Neuronal stem cell (in vitro differentiated cells): ENCODE measurements around the gene AP2A1.

Experiments
- DNase-seq: peaks from one replicate; pipeline ENCODE4 v3.0.0-alpha.2; 2013; ENCODE audit warnings: low spot score
- H2AFZ ChIP-seq: one replicate; pipeline ENCODE4 v1.6.1; 2013; ENCODE audit warnings: mild to moderate bottlenecking, low read length, inconsistent platforms
- H2AK5ac ChIP-seq: 2 replicates; pipeline ENCODE4 v1.6.1; 2013; ENCODE audit warnings: low read depth, mild to moderate bottlenecking, inconsistent platforms, low read length, moderate library complexity, mixed read lengths
- H2BK120ac ChIP-seq: 2 replicates; pipeline ENCODE4 v1.6.1; 2013; ENCODE audit warnings: low read depth, mild to moderate bottlenecking, inconsistent platforms, low read length, moderate library complexity, mixed read lengths
- H2BK12ac ChIP-seq: one replicate; pipeline ENCODE4 v1.6.1; 2013; ENCODE audit warnings: low read length, inconsistent platforms
- H2BK15ac ChIP-seq: 2 replicates; pipeline ENCODE4 v1.6.1; 2013; ENCODE audit warnings: mild to moderate bottlenecking, low read length, inconsistent platforms, mixed read lengths
- H2BK5ac ChIP-seq: one replicate; pipeline ENCODE4 v1.6.1; 2013; ENCODE audit warnings: inconsistent platforms, mild to moderate bottlenecking, low read length, moderate library complexity
- H3K14ac ChIP-seq: one replicate; pipeline ENCODE4 v1.6.1; 2013; ENCODE audit warnings: low read length, inconsistent platforms
- H3K18ac ChIP-seq: 2 replicates; pipeline ENCODE4 v1.6.1; 2013; ENCODE audit warnings: low read length, inconsistent platforms
- H3K23ac ChIP-seq: 2 replicates; pipeline ENCODE4 v1.6.1; 2013; ENCODE audit warnings: low read depth, mild to moderate bottlenecking, mixed read lengths, low read length, inconsistent platforms; ENCODE audit not compliant: poor library complexity
- H3K27ac ChIP-seq: replicated peaks from 3 replicates; pipeline ENCODE4 v1.5.1; 2013; ENCODE audit warnings: low read length, inconsistent platforms
- H3K27me3 ChIP-seq, 3 experiments: 2 replicates each; pipeline ENCODE4 v1.6.1; 2013; ENCODE audit warnings: low read length in 3 of 3, mild to moderate bottlenecking in 2 of 3, inconsistent platforms in 1 of 3, low read depth in 1 of 3, mixed read lengths in 1 of 3, moderate library complexity in 1 of 3; ENCODE audit not compliant: control insufficient read depth in 3 of 3, insufficient read depth in 3 of 3
- H3K36me3 ChIP-seq, 2 donors: replicated peaks in 1 of 2; 2 replicates each; pipeline ENCODE4 v1.6.1; 2013; ENCODE audit warnings: low read length in 2 of 2; ENCODE audit not compliant: control insufficient read depth in 2 of 2, insufficient read depth in 2 of 2
- H3K4ac ChIP-seq: 2 replicates; pipeline ENCODE4 v1.6.1; 2013; ENCODE audit warnings: inconsistent platforms, mild to moderate bottlenecking, low read length, moderate library complexity
- H3K4me1 ChIP-seq, 2 donors: 1 replicate in 1 of 2; 2 replicates in 1 of 2; pipeline ENCODE4 v1.6.1; 2013; ENCODE audit warnings: low read length in 2 of 2, low read depth in 1 of 2; ENCODE audit not compliant: control insufficient read depth in 2 of 2, insufficient read depth in 1 of 2
- H3K4me2 ChIP-seq: one replicate; pipeline ENCODE4 v1.6.1; 2013; ENCODE audit warnings: mild to moderate bottlenecking, low read length, inconsistent platforms; ENCODE audit not compliant: insufficient read depth, poor library complexity, severe bottlenecking
- H3K4me3 ChIP-seq, 2 donors: 2 replicates each; pipeline ENCODE4 v1.5.1; 2013; ENCODE audit warnings: low read length in 2 of 2, mild to moderate bottlenecking in 2 of 2, inconsistent platforms in 1 of 2, moderate library complexity in 1 of 2
- H3K79me1 ChIP-seq: one replicate; pipeline ENCODE4 v1.6.1; 2013; ENCODE audit warnings: low read depth, mild to moderate bottlenecking, inconsistent platforms, low read length, moderate library complexity
- H3K9ac ChIP-seq: one replicate; pipeline ENCODE4 v1.6.1; 2013; ENCODE audit warnings: mild to moderate bottlenecking, low read depth, low read length, inconsistent platforms; ENCODE audit not compliant: poor library complexity
- H3K9me3 ChIP-seq, 2 donors: replicated peaks in 1 of 2; 2 replicates each; pipeline versions ENCODE3 to v1.6.1; 2013; ENCODE audit warnings: low read length in 2 of 2, mild to moderate bottlenecking in 2 of 2, inconsistent platforms in 1 of 2, low read depth in 1 of 2, mixed read lengths in 1 of 2, moderate library complexity in 1 of 2; ENCODE audit not compliant: control insufficient read depth in 2 of 2, insufficient read depth in 1 of 2
- H4K8ac ChIP-seq: one replicate; pipeline ENCODE4 v1.6.1; 2013; ENCODE audit warnings: low read depth, mild to moderate bottlenecking, inconsistent platforms, low read length, moderate library complexity
- H4K91ac ChIP-seq: one replicate; pipeline ENCODE4 v1.6.1; 2013; ENCODE audit warnings: low read length, low read depth, mild to moderate bottlenecking, inconsistent platforms; ENCODE audit not compliant: poor library complexity
- WGBS, 2 donors: extraction: QIAGEN DNeasy Blood & Tissue Kit; methylation state at CpG; one replicate each; pipeline ENCODE4 v1.1.7; 2013; ENCODE audit warnings: missing lambda C conversion rate in 2 of 2, mixed read lengths in 1 of 2; ENCODE audit not compliant: insufficient read length in 2 of 2, insufficient replicate concordance in 1 of 2; ENCODE audit errors: extremely low coverage in 2 of 2; 5-methylcytosine and 5-hydroxymethylcytosine counted together

Gene AP2A1

GRCh38 chr19:49727217-49728030 lies 39.4 kb upstream of the AP2A1 start:
- Histone ChIP-seq H2BK12ac (no peak overlapping the region), H3K36me3 (no peaks in the 10 kb centered on the region), H2AFZ (peak overlapping the region; percentile 69), H2BK15ac (no peak overlapping the region), H4K8ac (no peak overlapping the region), H2BK5ac (no peak overlapping the region), H3K9ac (no peak overlapping the region), H3K4ac (no peak overlapping the region), H3K4me2 (no peak overlapping the region), H3K27me3 (no peaks in the 10 kb centered on the region), H3K9me3 (peaks cover 0 to 3% of the 10 kb centered on the region in 2 donors), H3K4me3 (no peak overlapping the region), H3K27ac (no peak overlapping the region), H3K23ac (no peak overlapping the region), H2AK5ac (no peak overlapping the region), H3K18ac (no peak overlapping the region), H2BK120ac (no peak overlapping the region), H3K4me1 (no peaks in the 10 kb centered on the region), H3K79me1 (no peaks in the 10 kb centered on the region), H4K91ac (no peak overlapping the region), H3K14ac (no peak overlapping the region)
- DNase-seq: no peak
- no CpG with 5 or more reads among the region's 23 CpGs for WGBS, 2 donors

DNA sequence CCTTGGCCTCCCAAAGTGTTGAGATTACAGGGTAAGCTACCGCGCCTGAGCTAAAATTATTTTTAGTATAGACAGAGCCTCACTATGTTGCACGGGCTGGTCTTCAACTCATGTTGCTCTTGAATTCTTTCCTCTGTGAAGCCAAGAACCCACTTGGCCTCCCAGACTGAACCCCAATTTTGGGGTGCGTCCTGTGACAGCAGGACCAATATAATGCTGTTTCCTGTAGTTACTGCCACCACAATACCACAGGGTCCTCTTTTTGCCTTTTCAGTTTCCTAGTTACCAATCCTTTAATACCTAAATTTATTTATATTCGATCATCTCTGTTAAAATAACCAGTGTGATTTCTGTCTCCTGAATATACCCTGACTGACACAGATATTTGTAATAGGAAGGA lies 36.6 kb upstream of the AP2A1 start:
- no peak overlapping the region for H3K4me3 ChIP-seq
- DNase-seq: no peak
- no CpG with 5 or more reads among the region's 5 CpGs for WGBS, 2 donors
- H2BK120ac ChIP-seq: no peak overlapping the region
- no peak overlapping the region for H3K27ac ChIP-seq
- no peak overlapping the region for H4K91ac ChIP-seq
- H2BK12ac ChIP-seq: no peak overlapping the region
- H3K9me3 ChIP-seq: peaks cover 0 to 3% of the 10 kb centered on the region in 2 donors
- no peak overlapping the region for H3K18ac ChIP-seq
- no peak overlapping the region for H3K23ac ChIP-seq
- H3K14ac ChIP-seq: no peak overlapping the region
- H3K79me1 ChIP-seq: no peaks in the 10 kb centered on the region
- H3K36me3 ChIP-seq: no peaks in the 10 kb centered on the region
- H2AFZ ChIP-seq: no peak overlapping the region
- no peak overlapping the region for H2BK15ac ChIP-seq
- no peaks in the 10 kb centered on the region for H3K27me3 ChIP-seq
- no peak overlapping the region for H4K8ac ChIP-seq
- no peaks in the 10 kb centered on the region for H3K4me1 ChIP-seq
- H2BK5ac ChIP-seq: no peak overlapping the region
- H3K9ac ChIP-seq: no peak overlapping the region
- H3K4me2 ChIP-seq: no peak overlapping the region
- no peak overlapping the region for H3K4ac ChIP-seq
- H2AK5ac ChIP-seq: no peak overlapping the region

- Histone ChIP-seq H3K4me1 (no peaks in the 10 kb centered on the region), H2BK15ac (no peak overlapping the region), H2BK12ac (no peak overlapping the region), H3K4me2 (no peak overlapping the region), H3K9ac (no peak overlapping the region), H4K8ac (no peak overlapping the region), H3K14ac (no peak overlapping the region), H3K27ac (no peak overlapping the region), H3K9me3 (no peaks in the 10 kb centered on the region), H3K23ac (no peak overlapping the region), H2AFZ (no peak overlapping the region), H3K27me3 (no peaks in the 10 kb centered on the region), H3K79me1 (no peaks in the 10 kb centered on the region), H3K18ac (no peak overlapping the region), H4K91ac (no peak overlapping the region), H2BK120ac (no peak overlapping the region), H3K4ac (no peak overlapping the region), H3K4me3 (no peak overlapping the region), H2BK5ac (no peak overlapping the region), H2AK5ac (no peak overlapping the region), H3K36me3 (no peaks in the 10 kb centered on the region)
- WGBS, 2 donors: no CpG with 5 or more reads among the region's 4 CpGs
- no peak for DNase-seq
These were observed 28.5 kb upstream of the AP2A1 start for GRCh38 chr19:49738268-49738667.

DNA sequence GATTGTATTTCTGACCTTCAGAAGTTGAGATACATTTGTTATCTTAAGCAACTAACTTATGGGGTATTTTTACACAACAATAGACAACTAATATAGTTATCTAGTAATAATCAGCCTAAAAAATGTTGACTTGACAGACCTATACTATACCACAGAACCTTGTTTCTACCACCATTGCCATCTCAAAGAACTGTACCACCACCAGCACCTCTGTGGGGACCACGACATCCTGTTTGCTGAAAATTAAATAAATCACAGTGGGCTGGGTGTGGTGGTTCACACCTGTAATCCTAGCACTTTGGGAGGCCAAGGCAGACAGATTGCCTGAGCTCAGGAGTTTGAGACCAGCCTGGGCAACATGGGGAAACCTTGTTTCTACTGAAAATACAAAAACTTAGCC lies 27.7 kb upstream of the AP2A1 start:
- Histone ChIP-seq H2BK12ac (no peak overlapping the region), H3K9me3 (no peaks in the 10 kb centered on the region), H3K9ac (no peak overlapping the region), H3K4me3 (no peak overlapping the region), H3K27me3 (no peaks in the 10 kb centered on the region), H3K27ac (no peak overlapping the region), H2AFZ (no peak overlapping the region), H2BK15ac (no peak overlapping the region), H4K91ac (no peak overlapping the region), H3K14ac (no peak overlapping the region), H3K18ac (no peak overlapping the region), H3K23ac (no peak overlapping the region), H2BK120ac (no peak overlapping the region), H3K4me2 (no peak overlapping the region), H3K4ac (no peak overlapping the region), H2BK5ac (no peak overlapping the region), H4K8ac (no peak overlapping the region), H3K79me1 (no peaks in the 10 kb centered on the region), H3K36me3 (no peaks in the 10 kb centered on the region), H3K4me1 (no peaks in the 10 kb centered on the region), H2AK5ac (no peak overlapping the region)
- no peak for DNase-seq
- WGBS, 2 donors: no CpG with 5 or more reads among the region's 1 CpG
